Caco-2 (cell line): Measurements from ENCODE around the gene SYTL1. TPM values are rescaled to one million over a fixed set of nuclear protein-coding genes. Genes with fewer than 3 reads are reported as not detected.

Source experiments
- BruUV-seq: library from RNA; stranded (reverse); fragments of 400-500 nt; replicated peaks from 2 replicates; lab custom pipeline; 2021; lab: Mats Ljungman, UMichigan
- CTCF ChIA-PET: fragments of 300-600 bp; sonication (Branson Sonifier 250); formaldehyde crosslinking; loops from one replicate; lab custom pipeline; 2022; ENCODE audit warnings: antibody characterized with exemption; lab: Charles Lee
- POLR2A ChIA-PET: fragments of 300-600 bp; sonication (Branson Sonifier 250); formaldehyde crosslinking; loops from one replicate; lab custom pipeline; 2022; ENCODE audit warnings: antibody characterized with exemption; lab: Charles Lee
- DNase-seq, 2 experiments: peaks; one replicate each; pipeline versions ENCODE4 v3.0.0 to v3.0.0-alpha.2; 2020 to 2022
- H3K27me3 ChIP-seq: replicated peaks from 2 replicates; pipeline ENCODE4 v1.6.0; 2011; ENCODE audit warnings: low read length; ENCODE audit not compliant: control insufficient read depth, insufficient read depth
- H3K36me3 ChIP-seq: 2 replicates; pipeline ENCODE4 v1.5.1; 2011; ENCODE audit warnings: low read length; ENCODE audit not compliant: control insufficient read depth, insufficient read depth
- H3K4me1 ChIP-seq: fragments of 250-450 bp; sonication (Bioruptor Pico); 2 replicates; pipeline ENCODE4 v1.5.1; 2020; ENCODE audit warnings: mild to moderate bottlenecking
- H3K4me3 ChIP-seq: 2 replicates; pipeline ENCODE4 v1.5.1; 2011; ENCODE audit warnings: low read depth, mild to moderate bottlenecking, control low read depth, low read length
- H3K9me3 ChIP-seq: fragments of 250-450 bp; sonication (Bioruptor Pico); 2 replicates; pipeline ENCODE4 v1.5.1; 2020; ENCODE audit warnings: mild to moderate bottlenecking, moderate library complexity
- H3K27ac Mint-ChIP-seq: one replicate; pipeline ENCODE4 v1.8.0; 2022; ENCODE audit warnings: mixed read lengths; ENCODE audit not compliant: unreplicated experiment
- H3K27me3 Mint-ChIP-seq: one replicate; pipeline ENCODE4 v1.8.0; 2022; ENCODE audit warnings: mixed read lengths; ENCODE audit not compliant: insufficient read depth, unreplicated experiment
- H3K36me3 Mint-ChIP-seq: one replicate; pipeline ENCODE4 v1.8.0; 2022; ENCODE audit warnings: mild to moderate bottlenecking, mixed read lengths; ENCODE audit not compliant: insufficient read depth, unreplicated experiment
- H3K4me1 Mint-ChIP-seq: one replicate; pipeline ENCODE4 v1.8.0; 2022; ENCODE audit warnings: low read depth, mixed read lengths; ENCODE audit not compliant: unreplicated experiment
- H3K4me3 Mint-ChIP-seq: one replicate; pipeline ENCODE4 v1.8.0; 2022; ENCODE audit warnings: mild to moderate bottlenecking, moderate library complexity, mixed read lengths; ENCODE audit not compliant: unreplicated experiment
- H3K9me3 Mint-ChIP-seq: one replicate; pipeline ENCODE4 v1.8.0; 2022; ENCODE audit warnings: mixed read lengths; ENCODE audit not compliant: unreplicated experiment
- intact Hi-C: fragments of 100-400 bp; cut with micrococcal nuclease; formaldehyde crosslinking; loops from one replicate; pipeline ENCODE4 v1.10.0; 2022; ENCODE audit not compliant: unreplicated experiment
- total RNA-seq: library from RNA; stranded (reverse); gene quantifications from 2 replicates; pipeline ENCODE4 v1.2.3, GENCODE V29; 2022
- TF ChIP-seq, protein P1 (sequence below), 2 experiments: fragments of 200-600 bp in 1 of 2; IDR thresholded peaks; 1 replicate in 1 of 2; 2 replicates in 1 of 2; pipeline versions ENCODE4 v1.5.1 to v1.8.0; 2011 to 2022; ENCODE audit warnings: antibody characterized with exemption in 1 of 2, control low read depth in 1 of 2, inconsistent platforms in 1 of 2, low read depth in 1 of 2, low read length in 1 of 2, mild to moderate bottlenecking in 1 of 2, moderate library complexity in 1 of 2; ENCODE audit not compliant: insufficient read depth in 1 of 2, severe bottlenecking in 1 of 2, unreplicated experiment in 1 of 2

Gene SYTL1
- total RNA-seq, 1 experiment from 2014 or later, result 11.0 TPM

DNA sequence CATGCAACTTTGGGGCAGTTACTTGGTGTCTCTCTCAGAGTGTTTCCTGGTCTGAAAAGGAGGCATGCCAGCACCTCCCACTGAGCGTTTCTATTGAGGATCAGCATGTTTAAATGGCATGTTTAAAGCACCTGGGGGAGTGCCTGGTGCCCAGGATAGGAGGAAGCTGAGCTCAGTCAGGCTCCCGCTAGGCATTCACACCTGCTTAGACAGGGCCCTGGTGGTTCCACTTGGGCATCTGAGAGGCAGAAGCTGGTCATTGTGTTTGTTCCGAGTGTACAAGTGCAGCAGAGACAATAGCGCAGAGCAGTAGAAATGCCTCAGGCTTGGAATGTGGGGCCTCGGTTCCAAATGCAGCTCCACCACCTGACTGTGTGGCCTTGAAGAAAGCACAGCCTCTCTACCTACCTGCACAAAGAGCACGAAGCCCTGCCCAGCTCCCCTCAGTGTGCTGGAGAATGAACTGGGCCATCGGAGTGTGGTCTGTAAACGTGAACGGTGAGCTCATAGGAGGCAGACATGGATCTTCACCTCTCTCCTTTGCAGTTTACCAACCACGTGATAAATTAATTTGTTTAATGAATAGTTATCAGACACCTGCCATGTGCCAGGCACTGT lies 40.1 kb upstream of the SYTL1 start:
- H3K4me3 ChIP-seq, result no peak overlapping the region
- Mint-ChIP-seq H3K27ac (peak overlapping the region; percentile 41), H3K4me3 (no peak overlapping the region), H3K36me3 (no peaks in the 10 kb centered on the region), H3K27me3 (no peaks in the 10 kb centered on the region), H3K4me1 (peaks cover 7% of the 10 kb centered on the region), H3K9me3 (no peaks in the 10 kb centered on the region)
- intact Hi-C loops, result loop anchor here (1.0 to 10.0 kb wide), 3 partner anchors 53 to 305 kb away; no protein-coding TSS in a partner anchor
- no peak for DNase-seq
- H3K36me3 ChIP-seq, result no peaks in the 10 kb centered on the region
- TF ChIP-seq, protein P1, sequence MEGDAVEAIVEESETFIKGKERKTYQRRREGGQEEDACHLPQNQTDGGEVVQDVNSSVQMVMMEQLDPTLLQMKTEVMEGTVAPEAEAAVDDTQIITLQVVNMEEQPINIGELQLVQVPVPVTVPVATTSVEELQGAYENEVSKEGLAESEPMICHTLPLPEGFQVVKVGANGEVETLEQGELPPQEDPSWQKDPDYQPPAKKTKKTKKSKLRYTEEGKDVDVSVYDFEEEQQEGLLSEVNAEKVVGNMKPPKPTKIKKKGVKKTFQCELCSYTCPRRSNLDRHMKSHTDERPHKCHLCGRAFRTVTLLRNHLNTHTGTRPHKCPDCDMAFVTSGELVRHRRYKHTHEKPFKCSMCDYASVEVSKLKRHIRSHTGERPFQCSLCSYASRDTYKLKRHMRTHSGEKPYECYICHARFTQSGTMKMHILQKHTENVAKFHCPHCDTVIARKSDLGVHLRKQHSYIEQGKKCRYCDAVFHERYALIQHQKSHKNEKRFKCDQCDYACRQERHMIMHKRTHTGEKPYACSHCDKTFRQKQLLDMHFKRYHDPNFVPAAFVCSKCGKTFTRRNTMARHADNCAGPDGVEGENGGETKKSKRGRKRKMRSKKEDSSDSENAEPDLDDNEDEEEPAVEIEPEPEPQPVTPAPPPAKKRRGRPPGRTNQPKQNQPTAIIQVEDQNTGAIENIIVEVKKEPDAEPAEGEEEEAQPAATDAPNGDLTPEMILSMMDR (IDR thresholded peaks at IDR 0.05; ENCODE audit: insufficient read depth in 1 of 2, low read depth in 1 of 2, low read length in 1 of 2, severe bottlenecking in 1 of 2, unreplicated experiment in 1 of 2), result no peak
- ChIA-PET POLR2A (no interaction called here), CTCF (interaction anchor here (1.5 to 2.9 kb wide), 4 partner anchors 49 to 305 kb away, joined by 3 to 19 read pairs (median 10); partner anchors contain the start of gene MAP3K6)
- H3K27me3 ChIP-seq, result no peaks in the 10 kb centered on the region
- H3K9me3 ChIP-seq, result no peaks in the 10 kb centered on the region
- H3K4me1 ChIP-seq, result peaks cover 11% of the 10 kb centered on the region
- BruUV-seq, result no TSS peak

DNA sequence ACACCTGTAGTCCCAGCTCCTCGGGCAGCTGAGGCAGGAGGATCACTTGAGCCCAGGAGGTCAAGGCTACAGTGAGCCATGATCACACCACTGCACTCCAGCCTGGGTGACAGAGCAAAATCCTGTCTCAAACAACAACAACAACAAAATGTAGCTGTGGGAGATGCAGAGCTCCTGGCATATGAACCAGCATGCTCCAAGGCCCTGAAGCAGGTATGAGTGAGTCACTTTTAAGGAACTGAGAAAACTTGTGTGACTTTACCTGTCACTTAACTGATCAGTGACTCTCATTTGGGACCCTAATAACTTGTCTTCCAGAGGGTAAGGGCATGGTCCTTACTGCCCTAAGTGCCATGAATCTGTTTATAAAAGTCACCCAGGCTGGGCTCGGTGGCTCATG lies 39.2 kb upstream of the SYTL1 start:
- no peaks in the 10 kb centered on the region for H3K27me3 Mint-ChIP-seq
- intact Hi-C loops, result loop anchor here (10.0 kb wide), 1 partner anchor 52 kb away; no protein-coding TSS in a partner anchor
- H3K36me3 Mint-ChIP-seq, result no peaks in the 10 kb centered on the region
- Histone ChIP-seq H3K27me3 (no peaks in the 10 kb centered on the region), H3K9me3 (no peaks in the 10 kb centered on the region), H3K36me3 (no peaks in the 10 kb centered on the region), H3K4me3 (no peak overlapping the region), H3K4me1 (peaks cover 11% of the 10 kb centered on the region)
- H3K4me3 Mint-ChIP-seq, result no peak overlapping the region
- H3K4me1 Mint-ChIP-seq, result peaks cover 7% of the 10 kb centered on the region
- ChIA-PET CTCF (interaction anchor here (1.4 kb wide), 1 partner anchor 8 kb away, joined by 3 read pairs; no protein-coding TSS in a partner anchor), POLR2A (interaction anchor here (0.6 kb wide), 1 partner anchor 292 kb away, joined by 3 read pairs; no protein-coding TSS in a partner anchor)
- TF ChIP-seq, protein P1 (IDR thresholded peaks at IDR 0.05; ENCODE audit: insufficient read depth in 1 of 2, low read depth in 1 of 2, low read length in 1 of 2, severe bottlenecking in 1 of 2, unreplicated experiment in 1 of 2), result no peak
- peak overlapping the region; percentile 41 for H3K27ac Mint-ChIP-seq
- BruUV-seq, result no TSS peak
- DNase-seq, result no peak
- H3K9me3 Mint-ChIP-seq, result no peaks in the 10 kb centered on the region

DNA sequence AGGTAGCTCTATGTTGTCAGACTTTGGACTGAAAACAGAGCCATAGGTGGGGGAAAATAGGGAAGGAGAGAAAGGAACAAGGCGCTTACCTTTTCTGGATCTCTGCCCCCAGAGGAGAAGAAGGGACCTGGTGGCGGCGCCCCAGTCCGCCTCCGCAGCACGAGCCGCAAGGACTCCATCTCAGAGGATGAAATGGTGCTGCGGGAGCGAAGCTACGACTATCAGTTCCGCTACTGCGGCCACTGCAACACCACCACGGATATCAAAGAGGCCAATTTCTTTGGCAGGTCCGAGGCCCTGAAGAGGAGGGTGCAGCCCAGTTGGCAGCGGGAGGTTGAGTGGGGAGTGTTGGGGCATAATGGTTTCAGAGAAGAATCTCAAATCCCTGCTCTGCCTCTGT lies 38.3 kb upstream of the SYTL1 start:
- H3K9me3 ChIP-seq, result no peaks in the 10 kb centered on the region
- BruUV-seq, result no TSS peak
- Mint-ChIP-seq H3K9me3 (no peaks in the 10 kb centered on the region), H3K27ac (no peak overlapping the region), H3K4me3 (no peak overlapping the region), H3K4me1 (peaks cover 7% of the 10 kb centered on the region), H3K36me3 (no peaks in the 10 kb centered on the region), H3K27me3 (no peaks in the 10 kb centered on the region)
- TF ChIP-seq, protein P1 (IDR thresholded peaks at IDR 0.05; ENCODE audit: insufficient read depth in 1 of 2, low read depth in 1 of 2, low read length in 1 of 2, severe bottlenecking in 1 of 2, unreplicated experiment in 1 of 2), result no peak
- CTCF ChIA-PET, result interaction anchor here (1.4 kb wide), 1 partner anchor 9 kb away, joined by 3 read pairs; no protein-coding TSS in a partner anchor
- no peaks in the 10 kb centered on the region for H3K36me3 ChIP-seq
- peaks cover 11% of the 10 kb centered on the region for H3K4me1 ChIP-seq
- no peak for DNase-seq
- intact Hi-C loops, result loop anchor here (10.0 kb wide), 1 partner anchor 51 kb away; no protein-coding TSS in a partner anchor
- no peaks in the 10 kb centered on the region for H3K27me3 ChIP-seq
- H3K4me3 ChIP-seq, result no peak overlapping the region
- POLR2A ChIA-PET, result no interaction called here
